Subcutaneous adipose tissue (tissue), 4 donors: ENCODE results near the gene DAAM1. TPM values are rescaled to one million over a fixed set of nuclear protein-coding genes. Genes with fewer than 3 reads are reported as not detected.

Experiments used
- total RNA-seq, 4 donors: library from RNA; depleted of rRNA; stranded (reverse); fragments of >200 nt; gene quantifications; one replicate each; pipeline ENCODE4 v1.1.0, GENCODE V29; 2016
- TF ChIP-seq, protein P1 (sequence below): fragments of 450-650 bp; IDR thresholded peaks from one replicate; pipeline ENCODE4 v1.5.1; 2016; ENCODE audit warnings: low read depth, mild to moderate bottlenecking, control low read depth, antibody characterized with exemption, moderate library complexity

The DAAM1 gene
- total RNA-seq, 4 donors from 2014 or later = 42.3 to 98.0 (median 59.0) TPM

DNA sequence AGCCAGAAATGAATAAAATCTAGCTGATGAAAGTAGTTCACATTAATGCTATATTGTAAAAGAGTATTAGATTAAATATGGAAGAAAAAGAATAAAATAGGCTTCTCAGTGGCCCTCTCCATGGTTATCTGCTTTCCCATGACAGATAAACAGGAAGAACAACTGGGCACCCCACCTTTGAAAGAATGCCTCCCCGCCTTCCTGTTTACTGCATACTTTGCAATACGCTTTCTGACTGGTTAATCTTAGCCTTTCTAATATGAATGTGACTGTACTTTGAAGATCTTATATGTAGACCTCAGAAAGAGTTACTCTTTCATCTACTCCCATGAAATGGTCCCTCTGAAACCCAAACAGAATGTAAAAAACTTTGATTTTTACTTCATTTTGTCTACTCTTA, 34.1 kb upstream of the DAAM1 start:
- TF ChIP-seq, protein P1, sequence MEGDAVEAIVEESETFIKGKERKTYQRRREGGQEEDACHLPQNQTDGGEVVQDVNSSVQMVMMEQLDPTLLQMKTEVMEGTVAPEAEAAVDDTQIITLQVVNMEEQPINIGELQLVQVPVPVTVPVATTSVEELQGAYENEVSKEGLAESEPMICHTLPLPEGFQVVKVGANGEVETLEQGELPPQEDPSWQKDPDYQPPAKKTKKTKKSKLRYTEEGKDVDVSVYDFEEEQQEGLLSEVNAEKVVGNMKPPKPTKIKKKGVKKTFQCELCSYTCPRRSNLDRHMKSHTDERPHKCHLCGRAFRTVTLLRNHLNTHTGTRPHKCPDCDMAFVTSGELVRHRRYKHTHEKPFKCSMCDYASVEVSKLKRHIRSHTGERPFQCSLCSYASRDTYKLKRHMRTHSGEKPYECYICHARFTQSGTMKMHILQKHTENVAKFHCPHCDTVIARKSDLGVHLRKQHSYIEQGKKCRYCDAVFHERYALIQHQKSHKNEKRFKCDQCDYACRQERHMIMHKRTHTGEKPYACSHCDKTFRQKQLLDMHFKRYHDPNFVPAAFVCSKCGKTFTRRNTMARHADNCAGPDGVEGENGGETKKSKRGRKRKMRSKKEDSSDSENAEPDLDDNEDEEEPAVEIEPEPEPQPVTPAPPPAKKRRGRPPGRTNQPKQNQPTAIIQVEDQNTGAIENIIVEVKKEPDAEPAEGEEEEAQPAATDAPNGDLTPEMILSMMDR = no peak

DNA sequence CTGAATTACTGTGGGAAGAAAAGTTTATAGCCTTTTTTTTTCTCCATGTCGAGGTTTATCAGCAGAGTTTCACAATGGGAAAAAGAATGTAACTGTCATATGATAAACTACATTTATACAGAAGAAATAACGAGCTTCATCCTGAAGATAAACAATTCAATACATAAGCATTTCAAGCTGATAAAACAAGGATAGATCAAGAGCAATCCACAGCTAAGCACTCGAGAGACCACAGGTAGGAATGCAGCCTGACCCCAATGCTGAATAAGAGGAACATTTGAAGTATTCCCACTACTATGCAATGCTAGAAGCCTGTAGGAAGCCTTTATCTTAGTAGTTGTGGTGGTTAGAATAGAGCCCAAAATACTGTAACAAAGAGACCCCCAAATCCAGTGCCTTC, 32.6 kb upstream of the DAAM1 start:
- TF ChIP-seq, protein P1 = no peak

DNA sequence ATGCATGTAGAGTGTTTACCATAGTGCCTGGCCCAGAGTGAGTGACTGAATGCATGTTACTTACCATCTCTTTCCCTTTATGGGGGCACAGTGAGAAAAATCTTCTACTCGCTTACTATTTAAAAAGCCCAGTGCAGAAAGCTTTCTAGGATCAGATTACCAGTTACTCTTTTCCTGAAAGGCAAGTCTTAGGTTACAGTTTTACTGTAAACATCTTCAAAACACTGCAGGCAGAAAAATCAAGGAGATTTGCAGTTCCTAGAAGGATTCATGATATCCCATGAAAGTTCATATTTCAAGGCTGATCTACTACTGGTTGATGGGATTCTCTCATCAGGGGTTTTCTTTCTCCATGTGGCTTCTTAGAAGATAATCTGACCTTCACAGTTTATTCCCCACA, 29.3 kb upstream of the DAAM1 start:
- TF ChIP-seq, protein P1 = no peak

DNA sequence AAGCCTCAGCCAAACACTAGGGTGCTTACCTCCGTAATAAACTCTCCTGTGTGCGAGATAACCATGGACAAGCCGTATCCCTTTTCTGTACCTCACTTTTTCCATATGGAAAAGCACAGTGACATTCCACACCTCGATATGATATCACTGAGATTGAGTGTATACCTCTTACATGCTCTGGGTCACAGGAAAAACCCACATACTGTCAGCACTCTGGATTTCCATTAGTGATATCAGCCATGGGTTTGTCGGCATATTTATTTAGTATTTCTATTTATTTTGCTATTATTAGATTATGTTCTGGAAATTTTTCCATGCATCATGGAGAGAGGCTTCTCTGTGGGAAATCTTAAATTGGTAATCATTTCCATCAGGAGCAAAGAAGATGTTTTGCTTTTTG, 28.0 kb upstream of the DAAM1 start:
- TF ChIP-seq, protein P1 = no peak

DNA sequence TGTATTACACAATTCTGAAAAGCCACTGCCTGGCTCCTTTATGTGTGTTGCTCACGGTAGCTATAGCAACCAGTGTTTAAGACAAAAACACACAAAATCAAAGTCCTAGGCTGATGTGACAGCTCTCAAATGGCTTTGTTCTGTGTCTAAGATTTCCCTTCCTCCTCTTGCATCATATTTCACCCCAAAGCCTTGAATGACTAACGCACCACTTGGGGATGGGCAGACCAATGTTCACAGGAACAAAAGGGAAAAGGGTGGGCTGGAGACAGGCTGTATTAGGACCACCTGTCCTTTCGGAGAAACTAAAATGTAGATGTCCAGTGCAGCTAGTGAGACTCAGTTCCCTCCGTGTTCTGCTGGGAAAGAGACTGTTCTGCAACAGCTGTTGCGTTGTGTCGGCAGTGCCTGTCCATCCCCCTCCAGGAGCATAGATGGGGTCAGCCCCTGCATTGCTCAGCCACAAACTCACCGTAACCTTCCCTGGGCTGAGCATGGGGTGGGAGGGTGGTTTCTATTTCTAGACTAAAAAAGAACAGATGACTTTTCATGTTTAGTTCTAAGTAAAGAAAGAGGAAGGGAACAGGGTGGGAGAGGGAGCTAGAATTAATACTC, 26.8 kb upstream of the DAAM1 start:
- TF ChIP-seq, protein P1 = no peak

DNA sequence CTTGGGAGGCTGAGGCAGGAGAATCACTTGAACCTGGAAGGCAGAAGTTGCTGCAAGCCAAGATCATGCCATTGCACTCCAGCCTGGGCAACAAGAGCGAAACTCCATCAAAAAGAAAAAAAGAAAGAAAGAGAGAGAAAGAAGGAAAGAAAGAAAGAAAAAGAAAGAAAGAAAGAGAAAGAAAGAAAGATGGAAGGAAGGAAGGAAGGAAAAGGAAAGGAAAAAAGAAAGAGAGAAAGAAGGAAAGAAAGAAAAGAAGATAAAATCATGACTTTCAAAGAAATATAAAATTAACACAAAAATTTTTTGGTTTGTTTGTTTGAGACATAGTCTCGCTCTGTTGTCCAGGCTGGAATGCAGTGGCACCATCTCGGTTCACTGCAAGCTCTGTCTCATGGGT, 22.2 kb upstream of the DAAM1 start:
- TF ChIP-seq, protein P1 = no peak

DNA sequence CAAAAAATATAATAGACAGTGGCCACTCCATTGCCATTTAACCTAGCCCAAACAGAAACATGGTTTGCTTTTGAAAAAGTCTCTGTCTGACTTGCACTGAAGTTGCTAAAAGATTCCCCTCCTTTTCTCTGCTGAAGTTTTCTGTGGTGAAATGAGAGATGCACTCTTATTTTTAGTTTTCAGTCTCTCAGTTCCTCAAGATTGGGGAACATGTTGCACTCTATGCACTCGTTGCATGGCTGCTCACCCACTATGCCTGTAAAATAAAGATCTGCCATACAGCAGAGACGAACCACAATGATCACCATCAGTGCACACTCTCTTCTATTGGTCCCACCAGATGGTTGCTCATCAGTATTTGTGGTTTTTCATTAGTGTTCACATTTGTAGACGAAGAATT, 13.1 kb upstream of the DAAM1 start:
- TF ChIP-seq, protein P1 = no peak
